ENCODE measurements around the gene UGGT2.

GRCh38 chr13:95822303-95822702 is 230.9 kb downstream of the UGGT2 start:
- TF ChIP-seq CTCF (IDR thresholded peaks at IDR 0.05; ENCODE audit: low read length) = no peak
- TF ChIP-seq EZH2 (IDR thresholded peaks at IDR 0.05; ENCODE audit: borderline replicate concordance, low read length) = no peak

All from OCI-LY1 (cell line).